Activated CD4-positive, alpha-beta T cell treated with anti-CD3 and anti-CD28 coated beads for 48 hours (primary cell): ENCODE measurements around the gene FGA.

ENCODE experiments used
- DNase-seq: peaks from one replicate; pipeline ENCODE4 v3.0.0-alpha.2; 2020

FGA gene

GRCh38 chr4:154590329-154591006 is at the start of gene FGA:
TSS of gene FGA (minus strand) at chr4:154590742. CDS start at chr4:154590687, 55 bp downstream.
- DNase-seq: no peak

GRCh38 chr4:154634058-154634457 is 43.5 kb upstream of the FGA start:
- no peak for DNase-seq

- DNase-seq: no peak
Observed at GRCh38 chr4:154631828-154632227, 41.3 kb upstream of the FGA start.

GRCh38 chr4:154630324-154630723 is 39.8 kb upstream of the FGA start:
- DNase-seq: no peak

GRCh38 chr4:154626793-154627484 is 36.4 kb upstream of the FGA start:
- peak; percentile 76 for DNase-seq

- no peak for DNase-seq
Observed at GRCh38 chr4:154625971-154626370, 35.4 kb upstream of the FGA start.

- DNase-seq: no peak
Observed at GRCh38 chr4:154623995-154624394, 33.5 kb upstream of the FGA start.

GRCh38 chr4:154623436-154623835 is 32.9 kb upstream of the FGA start:
- no peak for DNase-seq

GRCh38 chr4:154622598-154622997 is 32.1 kb upstream of the FGA start:
- DNase-seq: no peak

GRCh38 chr4:154620111-154620510 is 29.6 kb upstream of the FGA start:
- no peak for DNase-seq

GRCh38 chr4:154618708-154619315 is 28.3 kb upstream of the FGA start:
- peak; percentile 74 for DNase-seq

- no peak for DNase-seq
Observed at GRCh38 chr4:154617820-154618317, 27.3 kb upstream of the FGA start.

GRCh38 chr4:154616731-154617130 is 26.2 kb upstream of the FGA start:
- no peak for DNase-seq

GRCh38 chr4:154616287-154616686 is 25.7 kb upstream of the FGA start:
- no peak for DNase-seq

GRCh38 chr4:154615211-154615610 is 24.7 kb upstream of the FGA start:
- DNase-seq: no peak

- DNase-seq: no peak
Observed at GRCh38 chr4:154614306-154614705, 23.8 kb upstream of the FGA start.

GRCh38 chr4:154612472-154613414 is 22.2 kb upstream of the FGA start, which contains the start of gene FGG:
TSS of gene FGG (minus strand) at chr4:154612656. CDS start at chr4:154612609, 47 bp downstream.
- DNase-seq: no peak

GRCh38 chr4:154611833-154612232 is 21.3 kb upstream of the FGA start:
- DNase-seq: no peak

- DNase-seq: no peak
Observed at GRCh38 chr4:154610582-154610981, 20.0 kb upstream of the FGA start.

- no peak for DNase-seq
Observed at GRCh38 chr4:154609532-154609931, 19.0 kb upstream of the FGA start.

GRCh38 chr4:154608361-154609252 is 18.1 kb upstream of the FGA start:
- DNase-seq: no peak
